Embryonic facial prominence (tissue), 1 donor: ENCODE data around the gene DYRK3.

Experiments
- DNase-seq: peaks from one replicate; pipeline ENCODE4 v3.0.0-alpha.2; 2016; ENCODE audit errors: extremely low spot score

DYRK3 gene

GRCh38 chr1:206684003-206684402 is 48.7 kb downstream of the DYRK3 start:
- no peak for DNase-seq

- peak; percentile 56 for DNase-seq
Observed at GRCh38 chr1:206684478-206685333, 49.4 kb downstream of the DYRK3 start, which contains the start of gene MAPKAPK2. Gene MAPKAPK2, plus strand, starts transcription at chr1:206684905. Its CDS starts 325 bp downstream, at chr1:206685230.

GRCh38 chr1:206685334-206685768 is 50.0 kb downstream of the DYRK3 start:
- no peak for DNase-seq

- DNase-seq, result peak; percentile 61
Observed at GRCh38 chr1:206685769-206686477, 50.6 kb downstream of the DYRK3 start.

GRCh38 chr1:206686478-206687249 is 51.3 kb downstream of the DYRK3 start:
- DNase-seq, result no peak

- DNase-seq, result no peak
Observed at GRCh38 chr1:206687251-206687914, 52.0 kb downstream of the DYRK3 start.

GRCh38 chr1:206687915-206688442 is 52.6 kb downstream of the DYRK3 start:
- no peak for DNase-seq

- DNase-seq, result no peak
Observed at GRCh38 chr1:206690516-206690915, 55.2 kb downstream of the DYRK3 start.

- DNase-seq, result no peak
Observed at GRCh38 chr1:206691604-206692003, 56.3 kb downstream of the DYRK3 start.

- no peak for DNase-seq
Observed at GRCh38 chr1:206693029-206693428, 57.7 kb downstream of the DYRK3 start.

- no peak for DNase-seq
Observed at GRCh38 chr1:206693592-206693991, 58.3 kb downstream of the DYRK3 start.

- DNase-seq, result no peak
Observed at GRCh38 chr1:206694171-206695124, 59.1 kb downstream of the DYRK3 start.

- no peak for DNase-seq
Observed at GRCh38 chr1:206695733-206696132, 60.4 kb downstream of the DYRK3 start.

GRCh38 chr1:206696812-206697585 is 61.7 kb downstream of the DYRK3 start:
- DNase-seq, result no peak

- no peak for DNase-seq
Observed at GRCh38 chr1:206698011-206698410, 62.7 kb downstream of the DYRK3 start.
